B cell (primary cell): ENCODE data around the gene CAMTA1. TPM values are rescaled to one million over a fixed set of nuclear protein-coding genes. Genes with fewer than 3 reads are reported as not detected.

Experiments used
- ATAC-seq: fragments of 200-7000 bp; cut with Tn5 transposase; one replicate; pipeline ENCODE4 v1.10.0; 2021; ENCODE audit warnings: low read depth, mild to moderate bottlenecking, moderate number of reproducible peaks, moderate library complexity
- CTCF ChIA-PET: fragments of 350-600 bp; sonication (Branson Sonifier 250); formaldehyde crosslinking; loops from one replicate; lab custom pipeline; 2021; ENCODE audit warnings: antibody characterized with exemption, inconsistent platforms; lab: Charles Lee
- POLR2A ChIA-PET: fragments of 350-600 bp; sonication (Branson Sonifier 250); formaldehyde crosslinking; loops from one replicate; lab custom pipeline; 2021; ENCODE audit warnings: antibody characterized with exemption; lab: Charles Lee
- DNase-seq: peaks from one replicate; pipeline ENCODE4 v3.0.0; 2013
- H2AFZ ChIP-seq: 2 replicates; pipeline ENCODE4 v1.6.1; 2012; ENCODE audit warnings: mild to moderate bottlenecking, low read depth, low read length; ENCODE audit not compliant: insufficient read depth, poor library complexity, severe bottlenecking
- H3K27ac ChIP-seq, 2 donors: 1 replicate in 1 of 2; 2 replicates in 1 of 2; pipeline ENCODE4 v1.5.1; 2012 to 2013; ENCODE audit warnings: low read length in 2 of 2, mild to moderate bottlenecking in 2 of 2, moderate library complexity in 1 of 2
- H3K27me3 ChIP-seq, 4 experiments: fragments of 200-600 bp in 1 of 4; sonication (generic) in 1 of 4; replicated peaks in 1 of 4; 1 replicate in 2 of 4; 2 replicates in 2 of 4; pipeline versions ENCODE4 v1.6.1 to v1.7.0; 2013 to 2016; ENCODE audit warnings: low read length in 3 of 4, mild to moderate bottlenecking in 2 of 4, mixed read lengths in 1 of 4, moderate library complexity in 1 of 4; ENCODE audit not compliant: insufficient read depth in 4 of 4, control insufficient read depth in 3 of 4; ENCODE audit errors: control extremely low read depth in 1 of 4
- H3K36me3 ChIP-seq, 2 experiments: replicated peaks in 1 of 2; 1 replicate in 1 of 2; 2 replicates in 1 of 2; pipeline versions ENCODE4 v1.6.1 to v1.7.1; 2013; ENCODE audit warnings: low read length in 1 of 2; ENCODE audit not compliant: insufficient read depth in 2 of 2, control insufficient read depth in 1 of 2; ENCODE audit errors: control extremely low read depth in 1 of 2, extremely low read depth in 1 of 2
- H3K4me1 ChIP-seq, 2 donors: fragments of 200-600 bp in 1 of 2; sonication (generic) in 1 of 2; 1 replicate in 1 of 2; 2 replicates in 1 of 2; pipeline versions ENCODE4 v1.5.1 to v1.6.1; 2013 to 2017; ENCODE audit warnings: low read length in 2 of 2; ENCODE audit not compliant: control insufficient read depth in 2 of 2, insufficient read depth in 2 of 2
- H3K4me2 ChIP-seq: replicated peaks from 2 replicates; pipeline ENCODE3; 2012; ENCODE audit warnings: mild to moderate bottlenecking, low read depth, low read length; ENCODE audit not compliant: poor library complexity, severe bottlenecking
- H3K4me3 ChIP-seq, 5 experiments: fragments of 200-600 bp in 1 of 5; sonication (generic) in 1 of 5; 1 replicate in 3 of 5; 2 replicates in 2 of 5; pipeline versions ENCODE4 v1.5.1 to v1.7.0; 2011 to 2016; ENCODE audit warnings: low read length in 4 of 5, mild to moderate bottlenecking in 4 of 5, low read depth in 2 of 5, control low read depth in 1 of 5, moderate library complexity in 1 of 5; ENCODE audit not compliant: insufficient read depth in 1 of 5; ENCODE audit errors: control extremely low read depth in 1 of 5, extremely low read depth in 1 of 5
- H3K79me2 ChIP-seq: fragments of 200-600 bp; sonication (generic); one replicate; pipeline ENCODE4 v1.6.0; 2016; ENCODE audit warnings: low read length; ENCODE audit not compliant: control insufficient read depth, insufficient read depth
- H3K9ac ChIP-seq: fragments of 200-600 bp; sonication (generic); 2 replicates; pipeline ENCODE4 v1.6.1; 2017; ENCODE audit warnings: mild to moderate bottlenecking, low read length, moderate library complexity
- H3K9me3 ChIP-seq, 3 donors: one replicate each; pipeline versions ENCODE4 v1.6.1 to v1.7.1; 2013; ENCODE audit warnings: low read length in 2 of 3; ENCODE audit not compliant: control insufficient read depth in 2 of 3, insufficient read depth in 1 of 3; ENCODE audit errors: control extremely low read depth in 1 of 3
- H4K20me1 ChIP-seq: 2 replicates; pipeline ENCODE4 v1.6.0; 2012; ENCODE audit warnings: mild to moderate bottlenecking, low read length; ENCODE audit not compliant: insufficient read depth, control insufficient read depth, poor library complexity, severe bottlenecking
- H3K27ac Mint-ChIP-seq: one replicate; pipeline ENCODE4 v1.8.0; 2021; ENCODE audit warnings: mixed read lengths
- H3K27me3 Mint-ChIP-seq: one replicate; pipeline ENCODE4 v1.8.0; 2021; ENCODE audit warnings: mixed read lengths
- H3K4me1 Mint-ChIP-seq: one replicate; pipeline ENCODE4 v1.8.0; 2021; ENCODE audit warnings: mixed read lengths
- H3K4me3 Mint-ChIP-seq: one replicate; pipeline ENCODE4 v1.8.0; 2021; ENCODE audit warnings: mixed read lengths
- H3K9me3 Mint-ChIP-seq: one replicate; pipeline ENCODE4 v1.8.0; 2022; ENCODE audit warnings: mixed read lengths; ENCODE audit not compliant: insufficient read depth
- CTCF ChIP-seq: fragments of 200-600 bp; IDR thresholded peaks from one replicate; pipeline ENCODE4 v1.8.0; 2022; ENCODE audit warnings: antibody characterized with exemption, mild to moderate bottlenecking
- EZH2 ChIP-seq: IDR thresholded peaks from 2 replicates; pipeline ENCODE4 v1.6.1; 2012; ENCODE audit warnings: borderline replicate concordance, low read depth, mild to moderate bottlenecking, moderate library complexity, low read length; ENCODE audit not compliant: insufficient read depth, poor library complexity, severe bottlenecking
- WGBS: methylation state at CpG from one replicate; pipeline ENCODE4 v1.1.5; 2013; ENCODE audit warnings: missing lambda C conversion rate; ENCODE audit not compliant: insufficient coverage; 5-methylcytosine and 5-hydroxymethylcytosine counted together
- intact Hi-C: fragments of 100-400 bp; cut with micrococcal nuclease; formaldehyde crosslinking; loops from one replicate; pipeline ENCODE4 v1.10.0; 2022
- polyA plus RNA-seq: library from polyadenylated mRNA; depleted of rRNA; stranded (reverse); fragments of >200 nt; gene quantifications from 2 replicates; pipeline ENCODE4 v1.2.3, GENCODE V29; 2012
- total RNA-seq, 2 donors: library from RNA; stranded (reverse); fragments of 120-200 nt in 1 of 2; gene quantifications; 1 replicate in 1 of 2; 2 replicates in 1 of 2; pipeline versions ENCODE4 v1.2.3 to v1.2.4, GENCODE V29; 2013 to 2022

The CAMTA1 gene
- total and polyA plus RNA-seq, 2 donors (not counting 1 experiment from before 2014, with no cell fraction given), result 42.2 to 45.7 TPM

GRCh38 chr1:7464736-7465135 is 679.5 kb downstream of the CAMTA1 start:
- Histone ChIP-seq H3K4me1 (no peaks in the 10 kb centered on the region), H3K4me2 (no peak overlapping the region), H3K79me2 (no peaks in the 10 kb centered on the region), H3K27me3 (peaks cover 0 to 2% (median 0%) of the 10 kb centered on the region in 4 experiments), H3K9ac (no peak overlapping the region), H3K9me3 (peaks cover 0 to 2% (median 0%) of the 10 kb centered on the region in 3 donors), H2AFZ (no peak overlapping the region), H4K20me1 (no peaks in the 10 kb centered on the region), H3K27ac (no peak overlapping the region), H3K4me3 (no peak overlapping the region), H3K36me3 (no peaks in the 10 kb centered on the region)
- no peak for TF ChIP-seq EZH2
- TF ChIP-seq CTCF, result no peak
- H3K27ac Mint-ChIP-seq, result no peak overlapping the region
- peaks cover 7% of the 10 kb centered on the region for H3K27me3 Mint-ChIP-seq
- H3K9me3 Mint-ChIP-seq, result no peaks in the 10 kb centered on the region
- no peak for DNase-seq
- H3K4me3 Mint-ChIP-seq, result no peak overlapping the region
- WGBS, result 87% methylated on average over 12 of the region's 12 CpGs
- ChIA-PET CTCF (no interaction called here), POLR2A (no interaction called here)
- ATAC-seq, result no peak
- no peaks in the 10 kb centered on the region for H3K4me1 Mint-ChIP-seq
- intact Hi-C loops, result no loop called here

- Histone ChIP-seq H3K4me2 (no peak overlapping the region), H3K4me1 (no peaks in the 10 kb centered on the region), H3K79me2 (no peaks in the 10 kb centered on the region), H3K9me3 (peaks cover 0 to 2% (median 0%) of the 10 kb centered on the region in 3 donors), H3K27me3 (no peaks in the 10 kb centered on the region), H3K36me3 (no peaks in the 10 kb centered on the region), H2AFZ (no peak overlapping the region), H3K9ac (no peak overlapping the region), H3K27ac (no peak overlapping the region), H4K20me1 (no peaks in the 10 kb centered on the region), H3K4me3 (no peak overlapping the region)
- ChIA-PET CTCF (no interaction called here), POLR2A (no interaction called here)
- intact Hi-C loops, result no loop called here
- no peak overlapping the region for H3K4me3 Mint-ChIP-seq
- TF ChIP-seq CTCF (no peak), EZH2 (no peak)
- H3K4me1 Mint-ChIP-seq, result no peaks in the 10 kb centered on the region
- WGBS, result 90% methylated on average over 23 of the region's 27 CpGs
- no peaks in the 10 kb centered on the region for H3K9me3 Mint-ChIP-seq
- DNase-seq, result no peak
- H3K27ac Mint-ChIP-seq, result no peak overlapping the region
- peaks cover 3% of the 10 kb centered on the region for H3K27me3 Mint-ChIP-seq
- no peak for ATAC-seq
These were observed 682.4 kb downstream of the CAMTA1 start for GRCh38 chr1:7467476-7468175.
